IMR-90 (cell line): ENCODE results near the gene ATP10A. TPM values are rescaled to one million over a fixed set of nuclear protein-coding genes. Genes with fewer than 3 reads are reported as not detected.

Experiments
- ATAC-seq: fragments of 200-7000 bp; cut with Tn5 transposase; 2 replicates; pipeline ENCODE4 v1.9.1; 2020; ENCODE audit warnings: low read depth, mild to moderate bottlenecking, moderate library complexity
- BruUV-seq: library from RNA; stranded (reverse); fragments of 400-500 nt; replicated peaks from 2 replicates; lab custom pipeline; 2021; lab: Mats Ljungman, UMichigan
- CTCF ChIA-PET: fragments of 300-600 bp; formaldehyde crosslinking; extraction: SDS; loops from one replicate; lab custom pipeline; 2021; ENCODE audit warnings: antibody characterized with exemption; lab: Yijun Ruan, JAX
- POLR2A ChIA-PET: fragments of 300-600 bp; sonication (Branson Sonifier 250); formaldehyde crosslinking; loops from one replicate; lab custom pipeline; 2022; ENCODE audit warnings: antibody characterized with exemption; ENCODE audit not compliant: unreplicated experiment; lab: Charles Lee
- DNase-seq: peaks from one replicate; pipeline ENCODE4 v3.0.0; 2013
- H2AFZ ChIP-seq: replicated peaks from 2 replicates; pipeline ENCODE3; 2013; ENCODE audit warnings: low read length, mild to moderate bottlenecking; ENCODE audit not compliant: poor library complexity
- H2AK5ac ChIP-seq: 2 replicates; pipeline ENCODE4 v1.6.1; 2013; ENCODE audit warnings: low read depth, low read length, inconsistent platforms
- H2AK9ac ChIP-seq: replicated peaks from 2 replicates; pipeline ENCODE3; 2013; ENCODE audit warnings: mild to moderate bottlenecking, low read depth, low read length, moderate library complexity; ENCODE audit not compliant: poor library complexity
- H2BK120ac ChIP-seq: 2 replicates; pipeline ENCODE4 v1.6.1; 2013; ENCODE audit warnings: low read depth, low read length, inconsistent platforms
- H2BK15ac ChIP-seq: 3 replicates; pipeline ENCODE4 v1.6.1; 2013; ENCODE audit warnings: low read depth, low read length, inconsistent platforms
- H2BK20ac ChIP-seq: 2 replicates; pipeline ENCODE4 v1.6.1; 2013; ENCODE audit warnings: low read depth, mild to moderate bottlenecking, inconsistent platforms, low read length, moderate library complexity
- H2BK5ac ChIP-seq: 2 replicates; pipeline ENCODE4 v1.6.1; 2013; ENCODE audit warnings: mild to moderate bottlenecking, low read depth, low read length, inconsistent platforms; ENCODE audit not compliant: poor library complexity, severe bottlenecking
- H3K14ac ChIP-seq: replicated peaks from 2 replicates; pipeline ENCODE4 v1.6.1; 2013; ENCODE audit warnings: low read depth, low read length, inconsistent platforms
- H3K18ac ChIP-seq: 2 replicates; pipeline ENCODE4 v1.6.1; 2013; ENCODE audit warnings: low read depth, low read length, control low read depth
- H3K23ac ChIP-seq: 2 replicates; pipeline ENCODE4 v1.6.1; 2013; ENCODE audit warnings: low read depth, low read length, inconsistent platforms
- H3K27ac ChIP-seq: 2 replicates; pipeline ENCODE4 v1.5.1; 2013; ENCODE audit warnings: mild to moderate bottlenecking, control low read depth, low read length; ENCODE audit not compliant: insufficient read depth
- H3K27me3 ChIP-seq: 2 replicates; pipeline ENCODE4 v1.6.1; 2013; ENCODE audit warnings: low read length; ENCODE audit not compliant: control insufficient read depth, insufficient read depth
- H3K36me3 ChIP-seq: 2 replicates; pipeline ENCODE4 v1.6.1; 2013; ENCODE audit warnings: low read length, mixed read lengths; ENCODE audit not compliant: control insufficient read depth, insufficient read depth
- H3K4ac ChIP-seq: 2 replicates; pipeline ENCODE4 v1.6.1; 2013; ENCODE audit warnings: low read depth, low read length, inconsistent platforms
- H3K4me1 ChIP-seq: 2 replicates; pipeline ENCODE4 v1.6.1; 2013; ENCODE audit warnings: low read length, mixed read lengths; ENCODE audit not compliant: control insufficient read depth, insufficient read depth
- H3K4me2 ChIP-seq: 2 replicates; pipeline ENCODE4 v1.6.1; 2013; ENCODE audit warnings: low read depth, mild to moderate bottlenecking, control low read depth, low read length, moderate library complexity
- H3K4me3 ChIP-seq: 2 replicates; pipeline ENCODE4 v1.5.1; 2013; ENCODE audit warnings: low read depth, mild to moderate bottlenecking, control low read depth, low read length, moderate library complexity; ENCODE audit not compliant: insufficient read depth
- H3K56ac ChIP-seq: 2 replicates; pipeline ENCODE4 v1.6.1; 2013; ENCODE audit warnings: low read length, inconsistent platforms; ENCODE audit not compliant: insufficient read depth; ENCODE audit errors: extremely low read depth
- H3K79me1 ChIP-seq, 2 experiments: 2 replicates each; pipeline ENCODE4 v1.6.1; 2013; ENCODE audit warnings: low read length in 2 of 2, inconsistent platforms in 1 of 2, low read depth in 1 of 2
- H3K9ac ChIP-seq: 2 replicates; pipeline ENCODE4 v1.6.1; 2013; ENCODE audit warnings: low read depth, low read length, control low read depth
- H3K9me1 ChIP-seq: 2 replicates; pipeline ENCODE4 v1.6.1; 2013; ENCODE audit warnings: low read length, inconsistent platforms; ENCODE audit not compliant: insufficient read depth
- H3K9me3 ChIP-seq: 2 replicates; pipeline ENCODE4 v1.6.1; 2013; ENCODE audit warnings: low read length; ENCODE audit not compliant: control insufficient read depth, insufficient read depth
- H4K20me1 ChIP-seq: 2 replicates; pipeline ENCODE4 v1.6.1; 2013; ENCODE audit warnings: low read length, inconsistent platforms; ENCODE audit not compliant: insufficient read depth
- H4K5ac ChIP-seq: 2 replicates; pipeline ENCODE4 v1.6.1; 2013; ENCODE audit warnings: mild to moderate bottlenecking, low read depth, low read length, control low read depth
- H4K8ac ChIP-seq, 2 experiments: 2 replicates each; pipeline ENCODE4 v1.6.1; 2013; ENCODE audit warnings: low read depth in 2 of 2, low read length in 2 of 2, control low read depth in 1 of 2, inconsistent platforms in 1 of 2
- H4K91ac ChIP-seq: 2 replicates; pipeline ENCODE4 v1.6.1; 2013; ENCODE audit warnings: low read depth, low read length, inconsistent platforms; ENCODE audit not compliant: insufficient read depth
- NFE2L2 ChIP-seq: fragments of 150-350 bp; IDR thresholded peaks from 2 replicates; pipeline ENCODE4 v1.6.1; 2016; ENCODE audit warnings: low read depth, mild to moderate bottlenecking, low read length
- RAD21 ChIP-seq: IDR thresholded peaks from 2 replicates; pipeline ENCODE4 v1.6.1; 2012; ENCODE audit warnings: low read length, improper control_type of control experiment
- WGBS, 2 experiments: methylation state at CpG; one replicate each; pipeline versions ENCODE4 v1.1.5 to v1.1.7; 2013; ENCODE audit warnings: missing lambda C conversion rate in 2 of 2; ENCODE audit not compliant: insufficient read length in 1 of 2; ENCODE audit errors: extremely low coverage in 2 of 2; 5-methylcytosine and 5-hydroxymethylcytosine counted together
- dilution Hi-C: fragments of 300-500 bp; cut with HindIII; formaldehyde crosslinking; loops from one replicate; pipeline ENCODE4 v1.14.3; 2018; ENCODE audit warnings: low sequenced_read_pairs; ENCODE audit not compliant: unreplicated experiment
- in situ Hi-C: fragments of 300-500 bp; cut with MboI; formaldehyde crosslinking; loops from 3 replicates; pipeline ENCODE4 v1.14.3; 2019; ENCODE audit warnings: low sequenced_read_pairs, inconsistent platforms, mixed read lengths
- intact Hi-C: fragments of 100-400 bp; cut with micrococcal nuclease; formaldehyde crosslinking; loops from 2 replicates; pipeline ENCODE4 v1.10.0; 2022
- polyA plus RNA-seq, 3 experiments: library from polyadenylated mRNA; depleted of rRNA; stranded (reverse); fragments of >200 nt; gene quantifications; 2 replicates each; pipeline ENCODE4 v1.2.3, GENCODE V29; 2012; ENCODE audit warnings: low replicate concordance in 1 of 3
- total RNA-seq: library from RNA; depleted of rRNA; stranded (reverse); fragments of >200 nt; gene quantifications from 2 replicates; pipeline ENCODE4 v1.2.3, GENCODE V29; 2012

ATP10A gene
- total and polyA plus RNA-seq, 2 of the 4 experiments (the other 2 are of a cell fraction): 13.8 to 16.0 TPM

DNA sequence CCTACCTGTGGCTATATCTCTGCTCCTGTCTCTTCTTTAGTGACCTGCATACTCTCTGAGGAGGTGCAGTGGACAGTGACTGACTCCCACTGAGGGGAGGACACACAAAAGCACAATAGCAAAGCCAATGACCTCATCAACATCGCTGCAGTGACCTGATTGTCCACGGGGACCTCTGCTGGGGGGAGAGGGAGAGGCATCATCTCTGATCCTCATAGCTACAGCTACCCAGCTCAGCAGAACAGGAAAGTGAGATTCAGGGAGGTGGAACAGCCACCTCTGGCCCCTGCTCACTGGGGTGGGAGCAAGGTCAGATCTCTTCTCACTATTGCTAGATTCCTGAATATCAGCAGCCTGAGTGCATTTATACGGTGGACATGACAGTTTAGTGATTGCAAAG lies 179.2 kb downstream of the ATP10A start:
- intact Hi-C loops: no loop called here
- H3K4ac ChIP-seq: no peak overlapping the region
- H2AK5ac ChIP-seq: no peak overlapping the region
- no peak overlapping the region for H3K18ac ChIP-seq
- no TSS peak for BruUV-seq
- peaks cover 3% of the 10 kb centered on the region for H3K4me1 ChIP-seq
- no peak overlapping the region for H3K4me2 ChIP-seq
- H3K9me3 ChIP-seq: no peaks in the 10 kb centered on the region
- H3K79me1 ChIP-seq: 0 out of 4 replicates have a peak, but pooled peaks cover 0 to 5% of the 10 kb centered on the region in 2 experiments
- H3K4me3 ChIP-seq: no peak overlapping the region
- no peak overlapping the region for H3K14ac ChIP-seq
- H4K20me1 ChIP-seq: no peaks in the 10 kb centered on the region
- no peak overlapping the region for H4K91ac ChIP-seq
- DNase-seq (no peak), ATAC-seq (no peak)
- no peak overlapping the region for H3K56ac ChIP-seq
- in situ Hi-C loops: no loop called here
- no peak overlapping the region for H2BK5ac ChIP-seq
- H2AFZ ChIP-seq: no peak overlapping the region
- H2BK15ac ChIP-seq: no peak overlapping the region
- H2AK9ac ChIP-seq: no peak overlapping the region
- peaks cover 9% of the 10 kb centered on the region; the same call in 1 of the 2 replicates for H3K9me1 ChIP-seq
- H3K27ac ChIP-seq: no peak overlapping the region
- dilution Hi-C loops: no loop called here
- ChIA-PET CTCF (interaction anchor here (1.5 kb wide), 1 partner anchor 9 kb away, joined by 5 read pairs; no protein-coding TSS in a partner anchor), POLR2A (no interaction called here)
- no peak overlapping the region for H2BK120ac ChIP-seq
- H4K5ac ChIP-seq: no peak overlapping the region
- no peak overlapping the region for H3K9ac ChIP-seq
- H2BK20ac ChIP-seq: no peak overlapping the region
- H3K23ac ChIP-seq: no peak overlapping the region
- TF ChIP-seq NFE2L2 (no peak), RAD21 (no peak)
- no peaks in the 10 kb centered on the region for H3K27me3 ChIP-seq
- WGBS, 2 experiments: 100% methylated on average over 1 of the region's 3 CpGs; no CpG with 5 or more reads in 1 of the 2 experiments
- peaks cover 15% of the 10 kb centered on the region; the same call in 1 of the 2 replicates for H3K36me3 ChIP-seq
- H4K8ac ChIP-seq: no peak overlapping the region
